HUES48 (cell line): ENCODE measurements around the gene PHACTR1.
A peak's percentile ranks its signal among the peaks of the same experiment; 100 is the strongest.

Experiments
- H3K27ac ChIP-seq: one replicate; pipeline ENCODE4 v1.7.0; 2013; ENCODE audit warnings: low read depth, low read length, inconsistent platforms
- H3K27me3 ChIP-seq: 2 replicates; pipeline ENCODE4 v1.6.1; 2013; ENCODE audit warnings: mild to moderate bottlenecking, low read length; ENCODE audit not compliant: control insufficient read depth, insufficient read depth
- H3K36me3 ChIP-seq: 2 replicates; pipeline ENCODE4 v1.6.1; 2013; ENCODE audit warnings: low read length; ENCODE audit not compliant: control insufficient read depth, insufficient read depth
- H3K4me1 ChIP-seq: 2 replicates; pipeline ENCODE4 v1.6.1; 2013; ENCODE audit warnings: mild to moderate bottlenecking, low read length; ENCODE audit not compliant: control insufficient read depth, insufficient read depth
- H3K4me3 ChIP-seq: 2 replicates; pipeline ENCODE4 v1.5.1; 2013; ENCODE audit warnings: mild to moderate bottlenecking, low read depth, low read length
- H3K9ac ChIP-seq: 2 replicates; pipeline ENCODE4 v1.6.1; 2013; ENCODE audit warnings: mild to moderate bottlenecking, low read depth, low read length, moderate library complexity
- H3K9me3 ChIP-seq: 2 replicates; pipeline ENCODE4 v1.6.1; 2013; ENCODE audit warnings: low read length; ENCODE audit not compliant: control insufficient read depth, insufficient read depth

Gene PHACTR1

GRCh38 chr6:12947967-12948366 is 231.4 kb downstream of the PHACTR1 start:
- H3K9ac ChIP-seq: no peak overlapping the region
- H3K4me1 ChIP-seq: no peaks in the 10 kb centered on the region
- no peak overlapping the region for H3K27ac ChIP-seq
- no peaks in the 10 kb centered on the region for H3K27me3 ChIP-seq
- H3K36me3 ChIP-seq: no peaks in the 10 kb centered on the region
- no peaks in the 10 kb centered on the region for H3K9me3 ChIP-seq
- H3K4me3 ChIP-seq: no peak overlapping the region

GRCh38 chr6:12950976-12951375 is 234.4 kb downstream of the PHACTR1 start:
- Histone ChIP-seq H3K36me3 (no peaks in the 10 kb centered on the region), H3K27me3 (peaks cover 22% of the 10 kb centered on the region), H3K9me3 (no peaks in the 10 kb centered on the region), H3K4me3 (no peak overlapping the region), H3K9ac (no peak overlapping the region), H3K4me1 (peaks cover 7% of the 10 kb centered on the region), H3K27ac (no peak overlapping the region)

- Histone ChIP-seq H3K27ac (no peak overlapping the region), H3K9me3 (no peaks in the 10 kb centered on the region), H3K4me1 (peaks cover 12% of the 10 kb centered on the region), H3K4me3 (no peak overlapping the region), H3K27me3 (peaks cover 27% of the 10 kb centered on the region), H3K9ac (no peak overlapping the region), H3K36me3 (no peaks in the 10 kb centered on the region)
Observed at GRCh38 chr6:12951415-12951814, 234.8 kb downstream of the PHACTR1 start.

- no peaks in the 10 kb centered on the region for H3K36me3 ChIP-seq
- H3K9me3 ChIP-seq: no peaks in the 10 kb centered on the region
- no peak overlapping the region for H3K9ac ChIP-seq
- no peak overlapping the region for H3K4me3 ChIP-seq
- H3K27me3 ChIP-seq: peaks cover 36% of the 10 kb centered on the region
- H3K27ac ChIP-seq: no peak overlapping the region
- peaks cover 19% of the 10 kb centered on the region for H3K4me1 ChIP-seq
Observed at GRCh38 chr6:12952318-12952717, 235.8 kb downstream of the PHACTR1 start.

- Histone ChIP-seq H3K36me3 (no peaks in the 10 kb centered on the region), H3K4me1 (peaks cover 32% of the 10 kb centered on the region), H3K27me3 (peaks cover 72% of the 10 kb centered on the region), H3K9me3 (no peaks in the 10 kb centered on the region), H3K27ac (peak overlapping the region; percentile 63), H3K4me3 (peak overlapping the region; percentile 59; the same call in 1 of the 2 replicates), H3K9ac (no peak overlapping the region)
Observed at GRCh38 chr6:12955956-12956355, 239.4 kb downstream of the PHACTR1 start.

- peak overlapping the region; percentile 59 for H3K4me3 ChIP-seq
- no peak overlapping the region; the same call in 1 of the 2 replicates for H3K9ac ChIP-seq
- peaks cover 79% of the 10 kb centered on the region for H3K27me3 ChIP-seq
- no peaks in the 10 kb centered on the region for H3K36me3 ChIP-seq
- H3K27ac ChIP-seq: peak overlapping the region; percentile 33
- no peaks in the 10 kb centered on the region for H3K9me3 ChIP-seq
- peaks cover 32% of the 10 kb centered on the region for H3K4me1 ChIP-seq
Observed at GRCh38 chr6:12956991-12957320, 240.4 kb downstream of the PHACTR1 start.

- no peak overlapping the region for H3K9ac ChIP-seq
- peak overlapping the region; percentile 59 for H3K4me3 ChIP-seq
- peaks cover 32% of the 10 kb centered on the region for H3K4me1 ChIP-seq
- no peaks in the 10 kb centered on the region for H3K9me3 ChIP-seq
- H3K27me3 ChIP-seq: peaks cover 79% of the 10 kb centered on the region
- H3K27ac ChIP-seq: peak overlapping the region; percentile 33
- no peaks in the 10 kb centered on the region for H3K36me3 ChIP-seq
Observed at GRCh38 chr6:12957321-12958051, 240.9 kb downstream of the PHACTR1 start.

GRCh38 chr6:12958052-12958706 is 241.6 kb downstream of the PHACTR1 start:
- H3K4me3 ChIP-seq: peak overlapping the region; percentile 59
- H3K27me3 ChIP-seq: peaks cover 79% of the 10 kb centered on the region
- H3K27ac ChIP-seq: peak overlapping the region; percentile 26
- no peaks in the 10 kb centered on the region for H3K36me3 ChIP-seq
- H3K9me3 ChIP-seq: no peaks in the 10 kb centered on the region
- no peak overlapping the region for H3K9ac ChIP-seq
- peaks cover 35% of the 10 kb centered on the region for H3K4me1 ChIP-seq

- Histone ChIP-seq H3K36me3 (no peaks in the 10 kb centered on the region), H3K27ac (no peak overlapping the region), H3K4me1 (peaks cover 20% of the 10 kb centered on the region), H3K9ac (no peak overlapping the region), H3K4me3 (no peak overlapping the region), H3K9me3 (no peaks in the 10 kb centered on the region), H3K27me3 (peaks cover 49% of the 10 kb centered on the region)
Observed at GRCh38 chr6:12961761-12962160, 245.2 kb downstream of the PHACTR1 start.

GRCh38 chr6:12962529-12962928 is 246.0 kb downstream of the PHACTR1 start:
- H3K4me1 ChIP-seq: peaks cover 14% of the 10 kb centered on the region
- H3K4me3 ChIP-seq: no peak overlapping the region
- no peak overlapping the region for H3K9ac ChIP-seq
- peaks cover 41% of the 10 kb centered on the region for H3K27me3 ChIP-seq
- H3K27ac ChIP-seq: no peak overlapping the region
- no peaks in the 10 kb centered on the region for H3K9me3 ChIP-seq
- H3K36me3 ChIP-seq: no peaks in the 10 kb centered on the region

GRCh38 chr6:12962987-12963386 is 246.4 kb downstream of the PHACTR1 start:
- Histone ChIP-seq H3K4me1 (peaks cover 10% of the 10 kb centered on the region), H3K36me3 (no peaks in the 10 kb centered on the region), H3K27ac (no peak overlapping the region), H3K27me3 (peaks cover 37% of the 10 kb centered on the region), H3K9ac (no peak overlapping the region), H3K9me3 (no peaks in the 10 kb centered on the region), H3K4me3 (no peak overlapping the region)
